Measurements from ENCODE around the gene PNKD. TPM values are rescaled to one million over a fixed set of nuclear protein-coding genes. Genes with fewer than 3 reads are reported as not detected.

The PNKD gene
- total and polyA plus RNA-seq, 2 of the 8 experiments (the other 6 are each of a cell fraction or from before 2014, with no cell fraction given), result 43.9 to 65.4 TPM

DNA sequence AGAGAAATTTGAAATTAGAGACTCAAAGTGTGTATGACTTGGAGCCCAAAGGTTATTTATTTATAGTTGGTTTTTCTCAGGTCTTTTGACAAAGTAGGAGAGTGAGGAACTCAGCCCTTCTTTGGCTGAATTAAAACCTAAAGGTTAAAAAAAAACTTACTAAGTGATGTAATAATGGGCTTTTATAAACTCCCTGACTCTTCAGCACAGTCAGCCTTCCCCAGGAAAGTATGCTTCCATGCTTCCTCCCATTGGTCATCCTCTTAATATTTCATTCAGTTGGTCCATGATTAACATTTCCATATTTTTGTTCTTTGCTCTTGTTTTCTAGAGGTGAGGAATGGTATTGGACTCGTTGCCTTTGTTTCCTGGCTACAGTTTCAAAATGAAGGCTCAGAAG is 46.1 kb upstream of the PNKD start:
- Histone ChIP-seq H2AFZ (ENCODE audit: low read length) (no peak overlapping the region), H3K9me3 (ENCODE audit: insufficient read depth in 2 of 2, low read depth in 1 of 2, low read length in 1 of 2) (no peaks in the 10 kb centered on the region), H3K18ac (ENCODE audit: extremely low read depth, low read length) (no peak overlapping the region), H2BK5ac (ENCODE audit: low read depth, low read length) (no peak overlapping the region), H3K4me3 (ENCODE audit: extremely low read depth in 1 of 4, insufficient read depth in 2 of 4, low read depth in 3 of 4, low read length in 4 of 4) (no peak overlapping the region), H3K79me1 (ENCODE audit: low read depth, low read length) (peaks cover 5% of the 10 kb centered on the region; the same call in 1 of the 2 replicates), H3K23me2 (ENCODE audit: low read depth, low read length) (no peaks in the 10 kb centered on the region), H4K5ac (ENCODE audit: insufficient read length, low read depth, low read length) (no peak overlapping the region), H3K56ac (replicated peaks; ENCODE audit: insufficient read length, low read depth, low read length) (no peak overlapping the region), H4K91ac (replicated peaks; ENCODE audit: insufficient read length, low read length) (no peak overlapping the region), H3K4me1 (replicated peaks in 1 of 4; ENCODE audit: control insufficient read depth in 3 of 4, insufficient read depth in 4 of 4, low read length in 3 of 4) (peaks cover 0 to 10% (median 0%) of the 10 kb centered on the region in 4 experiments; a peak in 1 of 7 replicates), H4K8ac (ENCODE audit: extremely low read depth, insufficient read depth, low read length) (no peak overlapping the region), H2BK15ac (ENCODE audit: low read length) (no peak overlapping the region), H3K36me3 (ENCODE audit: control insufficient read depth in 2 of 4, insufficient read depth in 4 of 4, low read length in 3 of 4) (peaks cover 9 to 47% (median 25%) of the 10 kb centered on the region in 4 experiments), H3K27ac (ENCODE audit: low read depth, low read length) (no peak overlapping the region), H3K9ac (replicated peaks in 1 of 4; ENCODE audit: extremely low read depth in 1 of 4, low read depth in 3 of 4, low read length in 3 of 4) (no peak overlapping the region), H2BK12ac (ENCODE audit: low read depth, low read length) (no peak overlapping the region), H2BK20ac (ENCODE audit: low read length) (no peak overlapping the region), H3K23ac (ENCODE audit: insufficient read length) (no peak overlapping the region), H3K4me2 (ENCODE audit: insufficient read depth in 1 of 2, low read depth in 2 of 2, low read length in 2 of 2) (no peak overlapping the region), H2AK5ac (ENCODE audit: low read depth, low read length) (no peak overlapping the region), H3K79me2 (ENCODE audit: control insufficient read depth in 1 of 2, insufficient read depth in 2 of 2, low read length in 2 of 2) (peaks cover 27 to 64% of the 10 kb centered on the region in 2 experiments), H3K27me3 (replicated peaks in 1 of 4; ENCODE audit: control insufficient read depth in 3 of 4, extremely low read depth in 1 of 4, insufficient read depth in 3 of 4, low read length in 3 of 4) (no peaks in the 10 kb centered on the region), H4K20me1 (replicated peaks in 1 of 2; ENCODE audit: control insufficient read depth in 1 of 2, insufficient read depth in 2 of 2, low read length in 2 of 2) (peaks cover 10 to 14% of the 10 kb centered on the region in 2 experiments), H2BK120ac (replicated peaks; ENCODE audit: low read depth, low read length) (no peak overlapping the region), H3K14ac (ENCODE audit: insufficient read length) (no peak overlapping the region), H3K4ac (replicated peaks; ENCODE audit: insufficient read length, low read depth, low read length) (no peak overlapping the region)
- no peak for FAIRE-seq
- WGBS, 2 experiments (ENCODE audit: extremely low coverage in 1 of 2, insufficient coverage in 1 of 2, insufficient read length in 1 of 2, insufficient replicate concordance in 2 of 2, low coverage in 1 of 2, low lambda C conversion rate in 2 of 2, missing lambda C conversion rate in 1 of 2), result 87% methylated on average over 1 of the region's 1 CpG; no CpG with 5 or more reads in 1 of the 2 experiments
- DNase-seq (ENCODE audit: low read depth in 1 of 2, low spot score in 2 of 2), result no peak
- POLR2A ChIA-PET (ENCODE audit: partially characterized antibody), result interaction anchor here (1.1 kb wide), 1 partner anchor 19 kb away, joined by 3 read pairs; no protein-coding TSS in a partner anchor
- CTCF ChIA-PET (ENCODE audit: partially characterized antibody), result no interaction called here
- no peak for TF ChIP-seq SIX5 (IDR thresholded peaks at IDR 0.05; ENCODE audit: low read depth, low read length)
- TF ChIP-seq CBX8 (IDR thresholded peaks at IDR 0.05; ENCODE audit: borderline replicate concordance, low read depth, low read length), result no peak
- TF ChIP-seq SP4 (IDR thresholded peaks at IDR 0.05; ENCODE audit: low read length), result no peak
- no peak for TF ChIP-seq TAF7 (optimal IDR thresholded peaks at IDR 0.05; ENCODE audit: borderline replicate concordance, low read depth, low read length)
- no peak for TF ChIP-seq PHF8 (conservative IDR thresholded peaks at IDR 0.05; ENCODE audit: low read depth, low read length)
- no peak for TF ChIP-seq RNF2 (IDR thresholded peaks at IDR 0.05; ENCODE audit: borderline replicate concordance, low read depth, low read length, missing control alignments, poor library complexity, severe bottlenecking)
- TF ChIP-seq MAFK (IDR thresholded peaks at IDR 0.05; ENCODE audit: low read depth, low read length), result no peak
- TF ChIP-seq, protein P1, sequence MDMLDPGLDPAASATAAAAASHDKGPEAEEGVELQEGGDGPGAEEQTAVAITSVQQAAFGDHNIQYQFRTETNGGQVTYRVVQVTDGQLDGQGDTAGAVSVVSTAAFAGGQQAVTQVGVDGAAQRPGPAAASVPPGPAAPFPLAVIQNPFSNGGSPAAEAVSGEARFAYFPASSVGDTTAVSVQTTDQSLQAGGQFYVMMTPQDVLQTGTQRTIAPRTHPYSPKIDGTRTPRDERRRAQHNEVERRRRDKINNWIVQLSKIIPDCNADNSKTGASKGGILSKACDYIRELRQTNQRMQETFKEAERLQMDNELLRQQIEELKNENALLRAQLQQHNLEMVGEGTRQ (IDR thresholded peaks at IDR 0.05; ENCODE audit: low read length), result no peak
- TF ChIP-seq, protein P2, sequence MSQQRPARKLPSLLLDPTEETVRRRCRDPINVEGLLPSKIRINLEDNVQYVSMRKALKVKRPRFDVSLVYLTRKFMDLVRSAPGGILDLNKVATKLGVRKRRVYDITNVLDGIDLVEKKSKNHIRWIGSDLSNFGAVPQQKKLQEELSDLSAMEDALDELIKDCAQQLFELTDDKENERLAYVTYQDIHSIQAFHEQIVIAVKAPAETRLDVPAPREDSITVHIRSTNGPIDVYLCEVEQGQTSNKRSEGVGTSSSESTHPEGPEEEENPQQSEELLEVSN (IDR thresholded peaks at IDR 0.05), result no peak
- no peak for TF ChIP-seq SIRT6 (IDR thresholded peaks at IDR 0.05; ENCODE audit: low read length)
- no peak for TF ChIP-seq SIN3A (conservative IDR thresholded peaks at IDR 0.05 in 1 of 2, IDR thresholded peaks at IDR 0.05 in 1 of 2; ENCODE audit: low read depth in 1 of 2, low read length in 2 of 2)
- TF ChIP-seq HDAC6 (IDR thresholded peaks at IDR 0.05; ENCODE audit: low read depth, low read length), result no peak
